Stimulated activated CD8-positive, alpha-beta memory T cell treated with anti-CD3 and anti-CD28 coated beads, Interleukin-15, amount 100 ng/mL, for 24 hours (primary cell): ENCODE measurements around the gene MDP1.

Experiments used
- DNase-seq: peaks from one replicate; pipeline ENCODE4 v3.0.0-alpha.2; 2020; ENCODE audit warnings: low read depth

The MDP1 gene

GRCh38 chr14:24198814-24199524, 16.9 kb downstream of the MDP1 start:
- DNase-seq = no peak

GRCh38 chr14:24197056-24197450, 18.8 kb downstream of the MDP1 start:
- DNase-seq = no peak

- no peak for DNase-seq
These were observed 19.5 kb downstream of the MDP1 start for GRCh38 chr14:24196071-24197055.

GRCh38 chr14:24195186-24196070, 20.4 kb downstream of the MDP1 start, which contains the start of gene TM9SF1:
TSS of gene TM9SF1 (minus strand) at chr14:24195441. CDS start at chr14:24195019, 422 bp downstream.
- DNase-seq = peak; percentile 76

- DNase-seq = no peak
These were observed 21.0 kb downstream of the MDP1 start for GRCh38 chr14:24194873-24195185.

- no peak for DNase-seq
These were observed 21.5 kb downstream of the MDP1 start for GRCh38 chr14:24194186-24194872.

- no peak for DNase-seq
These were observed 22.9 kb downstream of the MDP1 start for GRCh38 chr14:24192933-24193332.

- no peak for DNase-seq
These were observed 25.4 kb downstream of the MDP1 start for GRCh38 chr14:24190416-24190815.

- no peak for DNase-seq
These were observed 26.4 kb downstream of the MDP1 start for GRCh38 chr14:24189460-24189859.

GRCh38 chr14:24189059-24189375, 26.8 kb downstream of the MDP1 start:
- DNase-seq = no peak

- DNase-seq = peak; percentile 79
These were observed 27.4 kb downstream of the MDP1 start, which contains the start of gene IPO4 for GRCh38 chr14:24188251-24189058. TSS of gene IPO4 (minus strand) at chr14:24188816. CDS start at chr14:24188787, 29 bp downstream.

- DNase-seq = no peak
These were observed 28.3 kb downstream of the MDP1 start for GRCh38 chr14:24187539-24187915.

GRCh38 chr14:24186831-24187538, 28.9 kb downstream of the MDP1 start:
- no peak for DNase-seq

GRCh38 chr14:24185741-24186140, 30.1 kb downstream of the MDP1 start:
- DNase-seq = no peak

- no peak for DNase-seq
These were observed 30.8 kb downstream of the MDP1 start for GRCh38 chr14:24185026-24185425.

- no peak for DNase-seq
These were observed 31.5 kb downstream of the MDP1 start for GRCh38 chr14:24184104-24184970.

- no peak for DNase-seq
These were observed 32.8 kb downstream of the MDP1 start for GRCh38 chr14:24183014-24183481.

- DNase-seq = no peak
These were observed 33.6 kb downstream of the MDP1 start for GRCh38 chr14:24182110-24182882.
